ENCODE data around the gene SHBG.

Gene SHBG

DNA sequence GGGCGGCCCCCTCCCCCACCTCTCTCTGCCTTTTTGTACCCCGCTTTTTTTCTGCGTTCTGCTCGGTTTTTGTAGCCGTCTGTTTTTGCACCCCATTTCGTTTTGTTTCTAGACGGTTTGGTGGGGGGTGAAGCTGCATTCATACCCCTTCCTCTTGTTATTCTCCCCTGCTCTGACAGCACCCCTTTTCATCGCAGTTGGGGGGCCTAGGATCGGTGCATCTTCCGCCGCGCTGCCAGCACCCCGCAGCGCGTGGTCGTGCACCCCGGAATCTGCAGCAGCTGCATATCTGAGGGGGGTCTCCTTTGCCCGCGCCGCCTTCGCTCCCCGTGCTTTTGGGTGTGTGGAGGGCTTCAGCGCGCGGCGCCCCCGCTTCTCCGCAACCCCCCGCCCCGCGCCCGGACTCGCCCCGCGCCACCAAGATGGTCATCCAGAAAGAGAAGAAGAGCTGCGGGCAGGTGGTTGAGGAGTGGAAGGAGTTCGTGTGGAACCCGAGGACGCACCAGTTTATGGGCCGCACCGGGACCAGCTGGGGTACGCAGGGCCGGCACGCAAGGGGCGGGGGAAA is 21.2 kb downstream of the SHBG start:
- no peak for DNase-seq

DNA sequence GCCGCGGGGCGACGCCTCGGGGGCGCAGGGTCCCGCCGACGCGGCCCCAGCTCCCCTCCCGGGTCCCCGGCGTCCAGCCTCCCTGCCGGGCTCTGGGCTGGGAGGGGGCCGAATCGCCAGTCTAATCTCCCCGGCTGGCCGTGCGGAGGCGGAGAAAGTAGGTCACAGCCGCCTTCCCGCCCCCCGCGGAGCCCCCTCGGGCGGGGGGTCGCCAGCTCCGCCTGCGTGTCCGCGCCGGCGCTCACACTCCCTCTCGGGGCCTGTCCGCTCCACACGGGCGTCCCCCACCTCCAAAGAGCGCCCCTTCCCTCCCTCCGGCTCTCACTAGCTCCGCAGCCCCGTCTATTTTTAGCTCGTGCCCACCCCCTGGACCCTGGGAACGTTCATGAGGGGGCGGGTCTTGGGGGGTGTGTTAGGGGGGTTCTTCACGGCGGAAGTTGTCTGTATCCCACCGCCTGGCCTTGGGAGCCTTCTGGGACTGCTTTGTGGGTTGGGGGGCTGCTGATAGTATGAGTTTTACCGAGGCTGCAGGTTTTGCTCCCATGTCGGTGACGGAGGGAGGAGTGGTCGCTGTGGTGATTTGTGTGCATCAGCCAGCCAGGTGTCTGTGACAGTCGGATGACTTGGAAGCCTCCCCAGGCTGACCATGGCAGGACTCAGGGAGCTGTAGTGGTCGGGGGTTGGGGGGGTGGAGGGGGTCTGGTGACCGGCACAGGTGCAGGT is 21.9 kb downstream of the SHBG start:
- no peak for DNase-seq

- no peak for DNase-seq
Observed at GRCh38 chr17:7652388-7653356, 22.7 kb downstream of the SHBG start.

DNA sequence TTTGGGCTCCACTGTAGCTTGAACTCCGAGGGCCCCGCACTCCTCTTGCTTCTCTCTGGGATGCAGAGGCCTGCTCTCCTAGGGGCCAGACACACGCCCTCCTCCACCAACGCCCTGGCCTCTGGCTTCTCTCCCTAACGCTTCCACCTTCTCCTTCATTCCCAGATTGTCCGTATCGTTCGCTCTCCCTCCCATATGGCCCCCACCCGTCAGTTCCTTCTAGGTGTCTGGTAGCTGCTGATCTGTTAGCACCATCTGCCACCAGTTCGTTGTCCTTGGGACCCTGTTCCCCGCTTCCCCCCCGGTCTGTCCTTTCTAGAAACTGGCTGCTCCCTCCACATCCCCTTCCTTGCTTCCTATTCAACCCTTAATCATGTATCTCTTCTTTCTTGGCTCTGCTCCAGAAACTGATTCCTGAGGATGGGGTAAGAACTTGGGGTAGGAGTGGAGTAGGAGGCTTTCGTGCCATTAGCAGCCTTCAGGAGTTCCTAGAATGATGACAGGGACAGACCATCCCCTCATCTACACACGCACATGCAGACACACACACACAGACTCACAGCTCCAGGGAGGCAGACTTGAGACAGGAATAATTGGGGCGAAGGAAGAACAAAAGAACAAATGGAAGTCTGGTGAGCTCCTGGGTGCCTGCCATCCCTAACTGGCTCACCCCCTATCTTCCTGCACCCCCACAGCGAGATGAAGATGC is 25.1 kb downstream of the SHBG start:
- peak; percentile 48 for DNase-seq

- no peak for DNase-seq
Observed at GRCh38 chr17:7655541-7655840, 25.6 kb downstream of the SHBG start.

DNA sequence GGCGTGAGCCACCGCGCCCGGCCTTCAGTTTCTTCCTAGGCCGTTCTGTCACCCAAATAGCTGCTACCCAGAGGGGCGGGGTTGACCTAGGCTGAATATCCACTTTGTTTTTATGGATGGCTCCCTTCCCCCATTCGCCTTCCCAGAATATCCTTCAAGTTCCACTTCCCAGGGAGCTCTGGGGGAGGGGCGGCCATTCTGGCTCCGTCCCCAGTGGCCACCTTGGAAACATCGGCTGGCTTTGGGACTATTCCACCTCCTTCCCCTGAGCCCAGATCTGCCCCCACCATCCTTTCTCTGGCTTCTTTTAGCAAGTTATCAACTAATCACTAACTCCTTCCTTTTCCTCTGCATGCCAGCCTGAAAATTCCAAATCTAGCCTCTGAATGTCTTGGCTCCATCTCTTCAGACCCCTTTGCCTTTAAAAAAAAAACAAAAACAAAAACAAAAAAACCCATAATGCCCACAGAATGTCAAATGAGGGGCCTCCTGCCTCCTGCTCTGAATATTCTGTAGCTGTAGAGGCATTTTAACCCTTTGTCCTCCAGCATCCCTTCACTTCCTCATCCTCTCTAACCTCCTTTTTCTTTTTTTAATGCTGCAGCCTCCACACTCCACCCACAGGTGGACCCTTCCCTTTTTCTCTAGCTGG is 27.1 kb downstream of the SHBG start:
- no peak for DNase-seq

- no peak for DNase-seq
Observed at GRCh38 chr17:7667656-7668406, 37.9 kb downstream of the SHBG start.

DNA sequence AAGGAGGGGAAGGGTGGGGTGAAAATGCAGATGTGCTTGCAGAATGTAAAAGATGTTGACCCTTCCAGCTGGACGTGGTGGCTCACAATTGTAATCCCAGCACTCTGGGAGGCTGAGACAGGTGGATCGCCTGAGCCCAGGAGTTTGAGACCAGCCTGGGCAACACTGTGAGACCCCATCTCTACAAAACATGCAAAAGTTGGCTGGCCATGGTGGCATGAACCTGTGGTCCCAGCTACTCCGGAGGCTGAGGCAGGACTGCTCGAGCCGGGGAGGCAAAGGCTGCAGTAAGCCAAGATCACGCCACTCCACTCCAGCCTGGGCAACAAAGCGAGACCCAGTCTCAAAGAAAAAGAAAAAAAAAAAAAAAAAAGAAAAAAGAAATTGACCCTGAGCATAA is 38.5 kb downstream of the SHBG start:
- DNase-seq, result no peak

DNA sequence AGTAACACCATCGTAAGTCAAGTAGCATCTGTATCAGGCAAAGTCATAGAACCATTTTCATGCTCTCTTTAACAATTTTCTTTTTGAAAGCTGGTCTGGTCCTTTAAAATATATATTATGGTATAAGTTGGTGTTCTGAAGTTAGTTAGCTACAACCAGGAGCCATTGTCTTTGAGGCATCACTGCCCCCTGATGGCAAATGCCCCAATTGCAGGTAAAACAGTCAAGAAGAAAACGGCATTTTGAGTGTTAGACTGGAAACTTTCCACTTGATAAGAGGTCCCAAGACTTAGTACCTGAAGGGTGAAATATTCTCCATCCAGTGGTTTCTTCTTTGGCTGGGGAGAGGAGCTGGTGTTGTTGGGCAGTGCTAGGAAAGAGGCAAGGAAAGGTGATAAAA is 43.3 kb downstream of the SHBG start:
- no peak for DNase-seq

- no peak for DNase-seq
Observed at GRCh38 chr17:7674934-7675333, 45.0 kb downstream of the SHBG start.

GRCh38 chr17:7676533-7676932 is 46.6 kb downstream of the SHBG start:
- DNase-seq, result no peak

DNA sequence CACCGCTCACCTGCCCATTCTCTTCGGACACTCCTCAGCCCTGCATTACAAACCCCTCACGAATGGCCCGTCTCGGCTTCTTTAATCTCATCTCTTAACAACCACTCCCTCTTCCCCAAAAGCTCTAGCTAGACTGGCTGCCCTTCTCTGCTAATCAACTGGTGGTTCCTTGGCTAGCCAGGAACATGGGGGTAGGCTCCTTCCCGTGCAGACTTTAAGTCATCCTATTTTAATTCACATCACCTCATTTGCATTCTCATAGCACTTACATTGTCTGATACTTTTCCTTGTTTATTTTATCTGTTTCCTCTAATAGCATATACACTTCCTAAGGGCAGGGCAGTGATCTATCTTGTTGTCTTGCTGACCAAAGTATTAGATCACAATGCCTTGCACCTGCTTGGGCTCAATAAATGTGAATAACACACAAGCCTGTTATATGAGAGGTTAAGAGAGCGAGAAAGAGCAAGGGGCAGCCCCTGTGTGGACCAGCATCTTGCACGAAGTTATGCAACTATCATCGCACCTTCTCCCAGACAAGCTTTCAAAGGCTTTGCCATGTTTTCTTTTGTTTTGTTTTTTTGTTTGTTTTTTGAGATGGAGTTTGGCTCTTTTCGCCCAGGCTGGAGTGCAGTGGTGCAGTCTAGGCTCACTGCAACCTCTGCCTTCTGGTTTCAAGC is 47.6 kb downstream of the SHBG start:
- no peak for DNase-seq

Data from fibroblast of skin of right biceps (primary cell).